GM18505 (cell line): Measurements from ENCODE around the gene TBL3.

Experiments used
- ATAC-seq: cut with Tn5 transposase; IDR thresholded peaks from one replicate; pipeline ENCODE4 v1.9.1; 2021; ENCODE audit not compliant: unreplicated experiment
- POLR2A ChIP-seq: IDR thresholded peaks from 4 replicates; pipeline ENCODE4 v1.6.1; 2011; ENCODE audit warnings: borderline replicate concordance; ENCODE audit not compliant: insufficient read depth, insufficient read length; ENCODE audit errors: extremely low read depth

Gene TBL3

GRCh38 chr16:1999866-2000514 lies 28.1 kb downstream of the TBL3 start:
- no peak for ATAC-seq
- TF ChIP-seq POLR2A, result no peak

- no peak for TF ChIP-seq POLR2A
- no peak for ATAC-seq
Measured at GRCh38 chr16:2001035-2001434, 29.2 kb downstream of the TBL3 start.

GRCh38 chr16:2001456-2002355 lies 29.9 kb downstream of the TBL3 start:
- no peak for TF ChIP-seq POLR2A
- no peak for ATAC-seq

- no peak for ATAC-seq
- no peak for TF ChIP-seq POLR2A
Measured at GRCh38 chr16:2002406-2003230, 30.8 kb downstream of the TBL3 start.

- no peak for TF ChIP-seq POLR2A
- no peak for ATAC-seq
Measured at GRCh38 chr16:2003231-2003826, 31.5 kb downstream of the TBL3 start.

GRCh38 chr16:2003827-2004641 lies 32.2 kb downstream of the TBL3 start:
- TF ChIP-seq POLR2A, result peak; percentile 30
- peak; percentile 45 for ATAC-seq

- ATAC-seq, result no peak
- TF ChIP-seq POLR2A, result no peak
Measured at GRCh38 chr16:2004795-2005517, 33.1 kb downstream of the TBL3 start.

GRCh38 chr16:2005646-2006045 lies 33.8 kb downstream of the TBL3 start:
- TF ChIP-seq POLR2A, result no peak
- ATAC-seq, result no peak

GRCh38 chr16:2006317-2006716 lies 34.5 kb downstream of the TBL3 start:
- ATAC-seq, result no peak
- TF ChIP-seq POLR2A, result no peak

- no peak for TF ChIP-seq POLR2A
- no peak for ATAC-seq
Measured at GRCh38 chr16:2007081-2007836, 35.4 kb downstream of the TBL3 start.

GRCh38 chr16:2008009-2008526 lies 36.2 kb downstream of the TBL3 start:
- TF ChIP-seq POLR2A, result no peak

More at GRCh38 chr16:2008009-2008526, 36.2 kb downstream of the TBL3 start:
- ATAC-seq, result no peak
